IMR-90 (cell line): ENCODE data around the gene NXNL2. TPM values are rescaled to one million over a fixed set of nuclear protein-coding genes. Genes with fewer than 3 reads are reported as not detected.

Source experiments
- ATAC-seq: fragments of 200-7000 bp; cut with Tn5 transposase; 2 replicates; pipeline ENCODE4 v1.9.1; 2020; ENCODE audit warnings: low read depth, mild to moderate bottlenecking, moderate library complexity
- BruUV-seq: library from RNA; stranded (reverse); fragments of 400-500 nt; replicated peaks from 2 replicates; lab custom pipeline; 2021; lab: Mats Ljungman, UMichigan
- CTCF ChIA-PET: fragments of 300-600 bp; formaldehyde crosslinking; extraction: SDS; loops from one replicate; lab custom pipeline; 2021; ENCODE audit warnings: antibody characterized with exemption; lab: Yijun Ruan, JAX
- POLR2A ChIA-PET: fragments of 300-600 bp; sonication (Branson Sonifier 250); formaldehyde crosslinking; loops from one replicate; lab custom pipeline; 2022; ENCODE audit warnings: antibody characterized with exemption; ENCODE audit not compliant: unreplicated experiment; lab: Charles Lee
- DNase-seq: peaks from one replicate; pipeline ENCODE4 v3.0.0; 2013
- H2AFZ ChIP-seq: replicated peaks from 2 replicates; pipeline ENCODE3; 2013; ENCODE audit warnings: low read length, mild to moderate bottlenecking; ENCODE audit not compliant: poor library complexity
- H2AK5ac ChIP-seq: 2 replicates; pipeline ENCODE4 v1.6.1; 2013; ENCODE audit warnings: low read depth, low read length, inconsistent platforms
- H2AK9ac ChIP-seq: replicated peaks from 2 replicates; pipeline ENCODE3; 2013; ENCODE audit warnings: mild to moderate bottlenecking, low read depth, low read length, moderate library complexity; ENCODE audit not compliant: poor library complexity
- H2BK120ac ChIP-seq: 2 replicates; pipeline ENCODE4 v1.6.1; 2013; ENCODE audit warnings: low read depth, low read length, inconsistent platforms
- H2BK15ac ChIP-seq: 3 replicates; pipeline ENCODE4 v1.6.1; 2013; ENCODE audit warnings: low read depth, low read length, inconsistent platforms
- H2BK20ac ChIP-seq: 2 replicates; pipeline ENCODE4 v1.6.1; 2013; ENCODE audit warnings: low read depth, mild to moderate bottlenecking, inconsistent platforms, low read length, moderate library complexity
- H2BK5ac ChIP-seq: 2 replicates; pipeline ENCODE4 v1.6.1; 2013; ENCODE audit warnings: mild to moderate bottlenecking, low read depth, low read length, inconsistent platforms; ENCODE audit not compliant: poor library complexity, severe bottlenecking
- H3K14ac ChIP-seq: replicated peaks from 2 replicates; pipeline ENCODE4 v1.6.1; 2013; ENCODE audit warnings: low read depth, low read length, inconsistent platforms
- H3K18ac ChIP-seq: 2 replicates; pipeline ENCODE4 v1.6.1; 2013; ENCODE audit warnings: low read depth, low read length, control low read depth
- H3K23ac ChIP-seq: 2 replicates; pipeline ENCODE4 v1.6.1; 2013; ENCODE audit warnings: low read depth, low read length, inconsistent platforms
- H3K27ac ChIP-seq: 2 replicates; pipeline ENCODE4 v1.5.1; 2013; ENCODE audit warnings: mild to moderate bottlenecking, control low read depth, low read length; ENCODE audit not compliant: insufficient read depth
- H3K27me3 ChIP-seq: 2 replicates; pipeline ENCODE4 v1.6.1; 2013; ENCODE audit warnings: low read length; ENCODE audit not compliant: control insufficient read depth, insufficient read depth
- H3K36me3 ChIP-seq: 2 replicates; pipeline ENCODE4 v1.6.1; 2013; ENCODE audit warnings: low read length, mixed read lengths; ENCODE audit not compliant: control insufficient read depth, insufficient read depth
- H3K4ac ChIP-seq: 2 replicates; pipeline ENCODE4 v1.6.1; 2013; ENCODE audit warnings: low read depth, low read length, inconsistent platforms
- H3K4me1 ChIP-seq: 2 replicates; pipeline ENCODE4 v1.6.1; 2013; ENCODE audit warnings: low read length, mixed read lengths; ENCODE audit not compliant: control insufficient read depth, insufficient read depth
- H3K4me2 ChIP-seq: 2 replicates; pipeline ENCODE4 v1.6.1; 2013; ENCODE audit warnings: low read depth, mild to moderate bottlenecking, control low read depth, low read length, moderate library complexity
- H3K4me3 ChIP-seq: 2 replicates; pipeline ENCODE4 v1.5.1; 2013; ENCODE audit warnings: low read depth, mild to moderate bottlenecking, control low read depth, low read length, moderate library complexity; ENCODE audit not compliant: insufficient read depth
- H3K56ac ChIP-seq: 2 replicates; pipeline ENCODE4 v1.6.1; 2013; ENCODE audit warnings: low read length, inconsistent platforms; ENCODE audit not compliant: insufficient read depth; ENCODE audit errors: extremely low read depth
- H3K79me1 ChIP-seq, 2 experiments: 2 replicates each; pipeline ENCODE4 v1.6.1; 2013; ENCODE audit warnings: low read length in 2 of 2, inconsistent platforms in 1 of 2, low read depth in 1 of 2
- H3K9ac ChIP-seq: 2 replicates; pipeline ENCODE4 v1.6.1; 2013; ENCODE audit warnings: low read depth, low read length, control low read depth
- H3K9me1 ChIP-seq: 2 replicates; pipeline ENCODE4 v1.6.1; 2013; ENCODE audit warnings: low read length, inconsistent platforms; ENCODE audit not compliant: insufficient read depth
- H3K9me3 ChIP-seq: 2 replicates; pipeline ENCODE4 v1.6.1; 2013; ENCODE audit warnings: low read length; ENCODE audit not compliant: control insufficient read depth, insufficient read depth
- H4K20me1 ChIP-seq: 2 replicates; pipeline ENCODE4 v1.6.1; 2013; ENCODE audit warnings: low read length, inconsistent platforms; ENCODE audit not compliant: insufficient read depth
- H4K5ac ChIP-seq: 2 replicates; pipeline ENCODE4 v1.6.1; 2013; ENCODE audit warnings: mild to moderate bottlenecking, low read depth, low read length, control low read depth
- H4K8ac ChIP-seq, 2 experiments: 2 replicates each; pipeline ENCODE4 v1.6.1; 2013; ENCODE audit warnings: low read depth in 2 of 2, low read length in 2 of 2, control low read depth in 1 of 2, inconsistent platforms in 1 of 2
- H4K91ac ChIP-seq: 2 replicates; pipeline ENCODE4 v1.6.1; 2013; ENCODE audit warnings: low read depth, low read length, inconsistent platforms; ENCODE audit not compliant: insufficient read depth
- USF2 ChIP-seq: fragments of 150-350 bp; IDR thresholded peaks from 2 replicates; pipeline ENCODE4 v1.6.1; 2017; ENCODE audit warnings: mild to moderate bottlenecking, antibody characterized with exemption, low read length, low read depth
- WGBS, 2 experiments: methylation state at CpG; one replicate each; pipeline versions ENCODE4 v1.1.5 to v1.1.7; 2013; ENCODE audit warnings: missing lambda C conversion rate in 2 of 2; ENCODE audit not compliant: insufficient read length in 1 of 2; ENCODE audit errors: extremely low coverage in 2 of 2; 5-methylcytosine and 5-hydroxymethylcytosine counted together
- dilution Hi-C: fragments of 300-500 bp; cut with HindIII; formaldehyde crosslinking; loops from one replicate; pipeline ENCODE4 v1.14.3; 2018; ENCODE audit warnings: low sequenced_read_pairs; ENCODE audit not compliant: unreplicated experiment
- in situ Hi-C: fragments of 300-500 bp; cut with MboI; formaldehyde crosslinking; loops from 3 replicates; pipeline ENCODE4 v1.14.3; 2019; ENCODE audit warnings: low sequenced_read_pairs, inconsistent platforms, mixed read lengths
- intact Hi-C: fragments of 100-400 bp; cut with micrococcal nuclease; formaldehyde crosslinking; loops from 2 replicates; pipeline ENCODE4 v1.10.0; 2022
- polyA plus RNA-seq, 3 experiments: library from polyadenylated mRNA; depleted of rRNA; stranded (reverse); fragments of >200 nt; gene quantifications; 2 replicates each; pipeline ENCODE4 v1.2.3, GENCODE V29; 2012; ENCODE audit warnings: low replicate concordance in 1 of 3
- total RNA-seq: library from RNA; depleted of rRNA; stranded (reverse); fragments of >200 nt; gene quantifications from 2 replicates; pipeline ENCODE4 v1.2.3, GENCODE V29; 2012

NXNL2 gene
- total and polyA plus RNA-seq, 2 of the 4 experiments (the other 2 are of a cell fraction) = 3.2 to 6.4 TPM

- H2BK5ac ChIP-seq = no peak overlapping the region
- H3K9me1 ChIP-seq = peaks cover 8% of the 10 kb centered on the region; the same call in 1 of the 2 replicates
- no peak overlapping the region for H3K4me2 ChIP-seq
- no peak overlapping the region for H4K91ac ChIP-seq
- H2BK20ac ChIP-seq = peak overlapping the region; percentile 42; the same call in 1 of the 2 replicates
- no peaks in the 10 kb centered on the region for H3K27me3 ChIP-seq
- H4K20me1 ChIP-seq = no peaks in the 10 kb centered on the region
- ATAC-seq = no peak
- no peak overlapping the region for H4K8ac ChIP-seq
- ChIA-PET CTCF (no interaction called here), POLR2A (no interaction called here)
- dilution Hi-C loops = no loop called here
- intact Hi-C loops = no loop called here
- H3K14ac ChIP-seq = 0 out of 2 replicates have a peak overlapping the region, but pooled peaks have one; percentile 4
- peak overlapping the region; percentile 52 for H2BK120ac ChIP-seq
- H2AFZ ChIP-seq = peak overlapping the region; percentile 27
- no peak overlapping the region for H3K18ac ChIP-seq
- H4K5ac ChIP-seq = no peak overlapping the region
- no CpG with 5 or more reads among the region's 4 CpGs for WGBS, 2 experiments
- H3K9me3 ChIP-seq = no peaks in the 10 kb centered on the region
- no TSS peak for BruUV-seq
- no peak overlapping the region for H3K27ac ChIP-seq
- no peak overlapping the region for H3K4me3 ChIP-seq
- peaks cover 9% of the 10 kb centered on the region for H3K4me1 ChIP-seq
- DNase-seq = no peak
- in situ Hi-C loops = no loop called here
- no peak overlapping the region for H3K56ac ChIP-seq
- peaks cover 0 to 13% of the 10 kb centered on the region in 2 experiments; a peak in 2 of 4 replicates for H3K79me1 ChIP-seq
- no peaks in the 10 kb centered on the region for H3K36me3 ChIP-seq
- no peak overlapping the region; the same call in 1 of the 2 replicates for H2AK5ac ChIP-seq
- H3K4ac ChIP-seq = 0 out of 2 replicates have a peak overlapping the region, but pooled peaks have one; percentile 22
- TF ChIP-seq USF2 = no peak
- H2AK9ac ChIP-seq = peak overlapping the region; percentile 51
- H2BK15ac ChIP-seq = no peak overlapping the region
- no peak overlapping the region for H3K9ac ChIP-seq
- no peak overlapping the region for H3K23ac ChIP-seq
These were observed 13.7 kb upstream of the NXNL2 start for GRCh38 chr9:88521308-88521707.
